GM18519 (cell line): ENCODE results near the gene CALHM3.
A peak's percentile ranks its signal among the peaks of the same experiment; 100 is the strongest.

ENCODE experiments used
- ATAC-seq: cut with Tn5 transposase; IDR thresholded peaks from one replicate; pipeline ENCODE4 v1.9.1; 2021; ENCODE audit warnings: mild to moderate bottlenecking, moderate library complexity; ENCODE audit not compliant: unreplicated experiment, low FRiP score

The CALHM3 gene

GRCh38 chr10:103476046-103476768, 2.8 kb downstream of the CALHM3 start:
- ATAC-seq: no peak

GRCh38 chr10:103475437-103475836, 3.6 kb downstream of the CALHM3 start:
- no peak for ATAC-seq

GRCh38 chr10:103474077-103474476, 5.0 kb downstream of the CALHM3 start:
- no peak for ATAC-seq

- ATAC-seq: no peak
Measured at GRCh38 chr10:103473261-103473671, 5.8 kb downstream of the CALHM3 start.

GRCh38 chr10:103472005-103472404, 7.0 kb downstream of the CALHM3 start:
- ATAC-seq: no peak

GRCh38 chr10:103470761-103471653, 8.0 kb downstream of the CALHM3 start:
- peak; percentile 58 for ATAC-seq

GRCh38 chr10:103469201-103469600, 9.8 kb downstream of the CALHM3 start:
- ATAC-seq: no peak

- ATAC-seq: no peak
Measured at GRCh38 chr10:103467406-103467805, 11.6 kb downstream of the CALHM3 start.

- no peak for ATAC-seq
Measured at GRCh38 chr10:103466734-103467133, 12.3 kb downstream of the CALHM3 start.

GRCh38 chr10:103465411-103466179, 13.4 kb downstream of the CALHM3 start:
- no peak for ATAC-seq

GRCh38 chr10:103463499-103463898, 15.5 kb downstream of the CALHM3 start:
- no peak for ATAC-seq

GRCh38 chr10:103459615-103460014, 19.4 kb downstream of the CALHM3 start:
- ATAC-seq: no peak

GRCh38 chr10:103458720-103459119, 20.3 kb downstream of the CALHM3 start, which contains the start of gene CALHM1:
Gene CALHM1 (minus strand): TSS chr10:103458900. CDS start chr10:103458751, 149 bp downstream.
- peak; percentile 73 for ATAC-seq

- no peak for ATAC-seq
Measured at GRCh38 chr10:103457896-103458583, 21.0 kb downstream of the CALHM3 start.

GRCh38 chr10:103457176-103457712, 21.8 kb downstream of the CALHM3 start:
- ATAC-seq: no peak

- no peak for ATAC-seq
Measured at GRCh38 chr10:103456074-103456660, 22.9 kb downstream of the CALHM3 start.

GRCh38 chr10:103455235-103455634, 23.8 kb downstream of the CALHM3 start:
- ATAC-seq: no peak

GRCh38 chr10:103454026-103454425, 25.0 kb downstream of the CALHM3 start:
- ATAC-seq: no peak

- no peak for ATAC-seq
Measured at GRCh38 chr10:103452506-103453230, 26.4 kb downstream of the CALHM3 start.
